Duodenal mucosa (tissue), 2 donors: ENCODE data around the gene MYO3B.
"Not testable (repeated sequence)": the region's sequence is repeated elsewhere in the genome, so short reads cannot be mapped to it uniquely, and the experiment has no call there.

Source experiments
- H3K27ac ChIP-seq: one replicate; pipeline ENCODE4 v1.7.0; 2013; ENCODE audit warnings: low read depth, low read length
- H3K27me3 ChIP-seq, 2 donors: one replicate each; pipeline ENCODE4 v1.7.0; 2013; ENCODE audit warnings: low read length in 2 of 2, control low read depth in 1 of 2; ENCODE audit not compliant: insufficient read depth in 2 of 2, control insufficient read depth in 1 of 2
- H3K36me3 ChIP-seq, 2 donors: one replicate each; pipeline ENCODE4 v1.7.0; 2013; ENCODE audit warnings: low read length in 2 of 2, control low read depth in 1 of 2; ENCODE audit not compliant: insufficient read depth in 2 of 2, control insufficient read depth in 1 of 2
- H3K4me1 ChIP-seq, 2 donors: one replicate each; pipeline ENCODE4 v1.7.0; 2013; ENCODE audit warnings: low read length in 2 of 2, control low read depth in 1 of 2; ENCODE audit not compliant: insufficient read depth in 2 of 2, control insufficient read depth in 1 of 2
- H3K4me3 ChIP-seq, 2 donors: one replicate each; pipeline ENCODE4 v1.7.0; 2013; ENCODE audit warnings: low read length in 2 of 2, low read depth in 1 of 2
- H3K9ac ChIP-seq, 2 donors: one replicate each; pipeline ENCODE4 v1.7.0; 2013; ENCODE audit warnings: low read length in 2 of 2, low read depth in 1 of 2
- H3K9me3 ChIP-seq, 2 donors: one replicate each; pipeline ENCODE4 v1.7.0; 2013; ENCODE audit warnings: low read length in 2 of 2, control low read depth in 1 of 2; ENCODE audit not compliant: control insufficient read depth in 1 of 2

MYO3B gene

GRCh38 chr2:170647741-170648436, 469.9 kb downstream of the MYO3B start:
- H3K36me3 ChIP-seq = no peaks in the 10 kb centered on the region
- no peaks in the 10 kb centered on the region for H3K9me3 ChIP-seq
- H3K4me1 ChIP-seq = peaks cover 0 to 4% of the 10 kb centered on the region in 2 donors
- H3K4me3 ChIP-seq = no peak overlapping the region
- H3K27me3 ChIP-seq = no peaks in the 10 kb centered on the region
- no peak overlapping the region for H3K27ac ChIP-seq
- no peak overlapping the region for H3K9ac ChIP-seq

GRCh38 chr2:170651624-170652325, 473.8 kb downstream of the MYO3B start:
- no peaks in the 10 kb centered on the region for H3K27me3 ChIP-seq
- H3K4me3 ChIP-seq = no peak overlapping the region
- no peaks in the 10 kb centered on the region for H3K36me3 ChIP-seq
- peaks cover 0 to 4% of the 10 kb centered on the region in 2 donors for H3K4me1 ChIP-seq
- no peak overlapping the region for H3K27ac ChIP-seq
- H3K9ac ChIP-seq = no peak overlapping the region
- no peaks in the 10 kb centered on the region for H3K9me3 ChIP-seq

- no peak overlapping the region for H3K9ac ChIP-seq
- H3K4me1 ChIP-seq = peaks cover 0 to 4% of the 10 kb centered on the region in 2 donors
- H3K27me3 ChIP-seq = no peaks in the 10 kb centered on the region
- no peaks in the 10 kb centered on the region for H3K9me3 ChIP-seq
- no peaks in the 10 kb centered on the region for H3K36me3 ChIP-seq
- no peak overlapping the region for H3K4me3 ChIP-seq
- no peak overlapping the region for H3K27ac ChIP-seq
Observed at GRCh38 chr2:170652637-170653417, 474.9 kb downstream of the MYO3B start.

- Histone ChIP-seq H3K9me3 (no peaks in the 10 kb centered on the region), H3K27ac (no peak overlapping the region), H3K36me3 (no peaks in the 10 kb centered on the region), H3K4me1 (peaks cover 0 to 3% of the 10 kb centered on the region in 2 donors), H3K27me3 (no peaks in the 10 kb centered on the region), H3K4me3 (no peak overlapping the region), H3K9ac (no peak overlapping the region)
Observed at GRCh38 chr2:170656669-170657068, 478.7 kb downstream of the MYO3B start.

- peaks cover 3 to 5% of the 10 kb centered on the region in 2 donors for H3K4me1 ChIP-seq
- H3K27me3 ChIP-seq = no peaks in the 10 kb centered on the region
- H3K36me3 ChIP-seq = no peaks in the 10 kb centered on the region
- no peak overlapping the region for H3K4me3 ChIP-seq
- H3K9ac ChIP-seq = no peak overlapping the region
- H3K9me3 ChIP-seq = no peaks in the 10 kb centered on the region
- H3K27ac ChIP-seq = no peak overlapping the region
Observed at GRCh38 chr2:170660409-170660808, 482.5 kb downstream of the MYO3B start.

- Histone ChIP-seq H3K36me3 (no peaks in the 10 kb centered on the region), H3K9me3 (no peaks in the 10 kb centered on the region), H3K9ac (no peak overlapping the region), H3K27ac (no peak overlapping the region), H3K4me1 (peaks cover 7 to 11% of the 10 kb centered on the region in 2 donors), H3K27me3 (no peaks in the 10 kb centered on the region), H3K4me3 (no peak overlapping the region)
Observed at GRCh38 chr2:170665743-170666142, 487.8 kb downstream of the MYO3B start.

- no peak overlapping the region for H3K4me3 ChIP-seq
Observed at GRCh38 chr2:170669909-170670308, 492.0 kb downstream of the MYO3B start.

GRCh38 chr2:170670651-170671050, 492.7 kb downstream of the MYO3B start:
- Histone ChIP-seq H3K9ac (no peak overlapping the region), H3K9me3 (no peaks in the 10 kb centered on the region), H3K36me3 (no peaks in the 10 kb centered on the region), H3K4me1 (peaks cover 3 to 4% of the 10 kb centered on the region in 2 donors), H3K27ac (no peak overlapping the region), H3K27me3 (no peaks in the 10 kb centered on the region), H3K4me3 (no peak overlapping the region)

More at GRCh38 chr2:170669909-170670308, 492.0 kb downstream of the MYO3B start:
- H3K36me3 ChIP-seq = no peaks in the 10 kb centered on the region
- H3K9me3 ChIP-seq = no peaks in the 10 kb centered on the region
- H3K27ac ChIP-seq = no peak overlapping the region
- no peak overlapping the region for H3K9ac ChIP-seq
- H3K27me3 ChIP-seq = no peaks in the 10 kb centered on the region
- H3K4me1 ChIP-seq = peaks cover 7 to 11% of the 10 kb centered on the region in 2 donors

GRCh38 chr2:170671079-170671478, 493.1 kb downstream of the MYO3B start:
- Histone ChIP-seq H3K36me3 (no peaks in the 10 kb centered on the region), H3K4me3 (no peak overlapping the region), H3K4me1 (peaks cover 3 to 4% of the 10 kb centered on the region in 2 donors), H3K9ac (no peak overlapping the region), H3K9me3 (no peaks in the 10 kb centered on the region), H3K27me3 (no peaks in the 10 kb centered on the region), H3K27ac (no peak overlapping the region)

GRCh38 chr2:170674282-170674681, 496.3 kb downstream of the MYO3B start:
- H3K9ac ChIP-seq, H3K27ac ChIP-seq, H3K9me3 ChIP-seq, H3K36me3 ChIP-seq, H3K27me3 ChIP-seq, H3K4me1 ChIP-seq, H3K4me3 ChIP-seq: not testable (repeated sequence)
